NB4 (cell line): ENCODE results near the gene AACS.

Source experiments
- POLR2A ChIP-seq: IDR thresholded peaks from 2 replicates; pipeline ENCODE4 v1.6.1; 2011; ENCODE audit warnings: mild to moderate bottlenecking; ENCODE audit not compliant: insufficient read length; ENCODE audit errors: extremely low read depth
- TF ChIP-seq, protein P1 (sequence below): IDR thresholded peaks from one replicate; pipeline ENCODE4 v1.5.1; 2012; ENCODE audit warnings: low read depth, low read length

DNA sequence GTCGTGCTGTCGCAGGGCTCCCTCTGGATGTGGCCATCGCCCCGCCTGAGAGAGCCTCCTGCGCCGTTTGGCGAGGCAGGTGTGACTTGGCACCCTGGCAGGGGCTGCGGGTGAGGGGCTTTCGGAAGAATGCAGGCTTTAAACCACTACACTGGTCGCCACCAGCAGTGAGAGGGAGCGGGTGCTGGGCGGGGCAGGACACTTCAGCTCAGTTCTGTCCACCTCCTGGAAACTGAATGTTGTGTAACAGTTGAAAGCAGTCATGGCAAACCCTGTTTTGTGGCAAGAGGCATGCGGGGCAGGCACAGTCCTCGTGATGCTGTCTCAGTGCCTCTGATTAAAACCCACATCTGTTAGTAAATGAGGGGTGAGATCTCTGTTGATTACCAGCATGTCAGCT is 55.9 kb downstream of the AACS start:
- TF ChIP-seq, protein P1, sequence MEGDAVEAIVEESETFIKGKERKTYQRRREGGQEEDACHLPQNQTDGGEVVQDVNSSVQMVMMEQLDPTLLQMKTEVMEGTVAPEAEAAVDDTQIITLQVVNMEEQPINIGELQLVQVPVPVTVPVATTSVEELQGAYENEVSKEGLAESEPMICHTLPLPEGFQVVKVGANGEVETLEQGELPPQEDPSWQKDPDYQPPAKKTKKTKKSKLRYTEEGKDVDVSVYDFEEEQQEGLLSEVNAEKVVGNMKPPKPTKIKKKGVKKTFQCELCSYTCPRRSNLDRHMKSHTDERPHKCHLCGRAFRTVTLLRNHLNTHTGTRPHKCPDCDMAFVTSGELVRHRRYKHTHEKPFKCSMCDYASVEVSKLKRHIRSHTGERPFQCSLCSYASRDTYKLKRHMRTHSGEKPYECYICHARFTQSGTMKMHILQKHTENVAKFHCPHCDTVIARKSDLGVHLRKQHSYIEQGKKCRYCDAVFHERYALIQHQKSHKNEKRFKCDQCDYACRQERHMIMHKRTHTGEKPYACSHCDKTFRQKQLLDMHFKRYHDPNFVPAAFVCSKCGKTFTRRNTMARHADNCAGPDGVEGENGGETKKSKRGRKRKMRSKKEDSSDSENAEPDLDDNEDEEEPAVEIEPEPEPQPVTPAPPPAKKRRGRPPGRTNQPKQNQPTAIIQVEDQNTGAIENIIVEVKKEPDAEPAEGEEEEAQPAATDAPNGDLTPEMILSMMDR: no peak
- no peak for TF ChIP-seq POLR2A
